GM21515 (cell line): Measurements from ENCODE around the gene TMEM239.
"Not testable (repeated sequence)": the region's sequence is repeated elsewhere in the genome, so short reads cannot be mapped to it uniquely, and the experiment has no call there.

Source experiments
- ATAC-seq: cut with Tn5 transposase; IDR thresholded peaks from one replicate; pipeline ENCODE4 v1.9.1; 2021; ENCODE audit not compliant: unreplicated experiment

TMEM239 gene

DNA sequence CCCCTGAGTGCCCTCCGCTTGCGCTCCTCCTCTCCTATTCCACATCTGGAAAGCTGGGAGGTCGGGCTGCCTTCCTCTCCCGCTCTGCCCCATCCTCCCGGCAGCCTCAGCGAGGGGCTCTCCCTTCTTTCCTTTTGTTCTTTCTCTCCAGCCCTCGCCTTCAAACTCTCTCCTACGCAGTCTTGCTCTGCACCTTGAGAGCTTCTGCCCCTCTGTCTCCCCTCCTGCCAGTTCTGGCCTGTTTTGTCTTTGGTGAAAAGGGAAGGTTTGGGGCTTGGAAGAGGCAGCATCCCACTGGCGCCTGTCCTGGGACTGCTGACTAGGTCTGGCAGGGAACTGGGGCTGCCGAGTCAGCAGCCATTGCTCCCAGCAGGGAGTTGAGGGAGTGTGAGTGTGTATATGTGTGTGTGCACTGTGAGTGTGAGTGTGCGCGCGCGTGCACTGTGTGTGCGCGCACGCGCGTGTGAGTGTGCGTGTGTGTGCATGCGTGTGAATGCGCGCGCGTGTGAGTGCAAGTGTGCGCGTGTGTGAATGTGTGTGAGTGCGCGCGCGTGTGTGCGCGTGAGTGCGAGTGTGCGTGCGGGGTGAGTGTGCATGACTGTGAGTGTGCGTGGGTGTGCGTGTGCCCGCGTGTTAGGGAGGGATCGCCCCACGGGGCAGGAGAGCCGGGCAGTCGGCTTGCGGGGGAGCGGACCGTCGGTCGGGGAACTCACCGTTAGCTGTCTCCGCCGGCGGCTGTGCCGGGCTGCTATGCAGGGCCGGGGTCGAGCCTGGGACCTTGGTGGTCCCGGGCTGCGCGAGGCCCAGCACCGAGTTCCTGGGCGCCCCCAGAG lies 16.3 kb upstream of the TMEM239 start:
- no peak for ATAC-seq

DNA sequence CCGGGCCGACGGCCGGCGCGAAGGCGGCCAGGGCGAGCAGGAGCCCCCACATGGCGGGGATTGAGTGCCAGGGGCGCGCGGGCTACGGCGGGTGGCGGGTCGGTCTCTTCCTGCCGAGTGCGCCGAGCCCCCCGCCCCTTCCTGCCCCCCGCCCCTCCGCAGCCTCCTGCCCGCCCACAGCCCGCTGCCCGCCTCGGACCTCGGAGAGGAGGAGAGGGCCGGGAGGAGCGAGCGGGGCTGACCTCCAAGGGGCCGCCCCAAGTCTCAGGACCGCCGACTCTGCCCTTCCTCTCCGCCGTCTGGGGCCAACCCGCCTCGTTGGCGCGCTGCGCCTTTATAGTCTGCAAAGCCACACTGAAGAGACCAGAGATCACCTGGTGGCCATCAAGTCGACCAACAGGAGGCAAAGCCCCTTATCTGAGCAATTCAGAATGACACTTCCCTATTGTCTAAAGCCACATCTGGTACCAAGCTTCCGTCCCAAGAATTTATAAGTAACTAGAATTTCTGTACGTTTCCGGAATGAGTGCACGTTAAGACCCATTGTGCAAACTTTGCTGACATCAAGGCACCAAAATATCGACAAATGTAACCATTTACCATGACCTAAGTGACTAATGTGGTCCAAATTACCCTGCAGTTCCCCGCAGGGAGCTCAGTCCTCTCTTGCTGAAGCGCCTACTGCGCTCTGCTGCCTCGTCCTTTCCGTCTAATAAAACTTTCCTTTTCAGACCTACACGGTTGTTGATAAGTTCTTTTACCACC lies 15.5 kb upstream of the TMEM239 start, which contains the start of gene CPXM1:
CPXM1 (minus strand) TSS at position 107 of the 765 bp plus-strand sequence; CDS start at position 52, 55 bp downstream.
- no peak for ATAC-seq

DNA sequence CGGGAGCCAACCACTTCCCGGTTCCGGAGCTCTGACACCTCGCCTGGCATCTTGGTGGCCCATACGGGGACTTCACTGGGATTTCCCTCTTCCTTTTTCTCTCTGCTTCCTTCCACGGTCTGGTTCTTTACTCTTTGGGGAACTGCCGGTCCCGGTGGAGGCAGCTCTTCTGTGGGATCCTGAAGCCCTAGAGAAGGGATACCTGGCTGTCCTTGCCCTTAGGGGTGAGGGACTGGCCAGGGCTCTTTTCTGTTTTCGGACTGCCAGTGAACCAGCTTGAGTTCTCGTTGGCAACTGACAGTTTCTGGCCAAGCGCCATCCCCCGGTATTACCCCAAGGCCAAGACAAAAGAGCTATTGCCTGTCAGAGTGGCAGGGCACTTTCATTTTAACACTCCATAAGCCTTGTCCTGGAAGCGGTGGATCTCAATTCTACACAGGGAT lies 14.9 kb upstream of the TMEM239 start:
- ATAC-seq: no peak

GRCh38 chr20:2804041-2804828 lies 11.9 kb upstream of the TMEM239 start:
- no peak for ATAC-seq

- ATAC-seq: no peak
These were observed 11.1 kb upstream of the TMEM239 start for GRCh38 chr20:2804852-2805688.

DNA sequence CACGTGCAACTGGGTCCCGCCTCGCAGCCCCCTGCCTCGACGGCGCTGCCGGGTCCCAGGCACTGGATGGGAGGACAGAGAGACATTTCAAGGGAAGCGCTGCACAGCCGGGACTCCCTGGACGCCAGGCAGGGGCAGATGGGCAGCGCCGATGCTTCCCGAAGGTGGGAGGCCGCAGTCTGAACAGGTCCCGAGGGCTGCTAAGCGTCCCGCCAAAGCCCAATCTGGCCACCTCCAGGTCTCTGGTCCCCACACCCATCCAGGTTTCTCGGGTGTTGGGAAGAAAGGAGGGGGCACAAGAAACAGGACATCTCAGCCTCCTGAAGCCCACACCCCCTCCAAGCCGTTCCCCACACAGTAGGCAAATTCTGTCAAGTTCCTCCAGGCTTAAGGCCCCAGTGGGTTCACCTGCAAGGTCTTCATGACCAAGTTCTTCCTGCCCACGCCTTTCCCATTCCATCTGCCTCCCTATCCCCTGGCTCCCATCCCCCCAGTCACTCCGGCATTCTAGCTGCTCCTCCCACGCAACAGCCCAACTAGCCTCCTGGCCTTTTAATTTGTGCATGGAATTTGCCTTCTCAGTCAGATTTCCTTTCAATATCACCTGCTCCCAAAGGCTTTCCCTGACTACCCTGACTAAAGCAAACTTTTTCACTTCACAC lies 10.3 kb upstream of the TMEM239 start:
- ATAC-seq: no peak

DNA sequence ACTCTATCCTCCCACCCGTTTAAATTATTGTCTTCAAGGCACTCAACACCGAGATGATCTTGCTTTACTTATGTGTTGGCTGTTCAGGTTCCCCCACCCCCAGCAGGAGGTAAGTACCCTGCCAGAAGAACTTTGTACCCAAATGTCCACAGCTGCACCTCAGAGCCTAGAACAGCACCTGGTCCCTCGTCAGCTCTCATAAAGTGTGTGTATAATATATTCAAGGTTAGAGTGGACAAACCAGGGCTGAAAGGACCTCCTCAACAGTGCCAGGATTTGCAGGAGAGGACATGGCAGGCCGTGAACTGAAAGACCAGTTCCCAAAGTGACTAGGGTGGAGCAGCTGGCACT lies 9.8 kb upstream of the TMEM239 start:
- no peak for ATAC-seq

GRCh38 chr20:2807019-2807418 lies 9.1 kb upstream of the TMEM239 start:
- ATAC-seq: no peak

GRCh38 chr20:2807929-2808328 lies 8.2 kb upstream of the TMEM239 start:
- ATAC-seq: not testable (repeated sequence)

GRCh38 chr20:2809690-2810089 lies 6.5 kb upstream of the TMEM239 start:
- no peak for ATAC-seq

DNA sequence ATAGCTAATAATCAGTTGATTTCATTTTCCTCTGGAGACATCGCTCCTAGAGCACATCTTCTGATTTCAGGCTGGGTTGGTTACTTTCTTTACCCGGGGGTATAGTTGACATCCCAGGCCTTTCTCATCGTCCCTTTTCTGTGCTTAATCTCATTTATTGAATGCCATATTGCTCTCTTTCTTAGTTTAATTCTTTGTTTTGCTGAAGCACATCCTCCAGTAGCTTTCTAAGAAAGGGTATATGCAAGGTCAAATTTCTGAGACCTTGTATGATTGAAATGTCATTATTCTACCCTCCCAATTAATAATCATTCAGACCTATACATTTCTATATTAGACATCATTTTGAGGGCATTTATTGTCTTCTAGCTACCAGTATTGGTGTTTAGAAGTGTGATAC lies 4.0 kb upstream of the TMEM239 start:
- no peak for ATAC-seq

GRCh38 chr20:2814076-2814475 lies 2.1 kb upstream of the TMEM239 start:
- ATAC-seq: no peak

DNA sequence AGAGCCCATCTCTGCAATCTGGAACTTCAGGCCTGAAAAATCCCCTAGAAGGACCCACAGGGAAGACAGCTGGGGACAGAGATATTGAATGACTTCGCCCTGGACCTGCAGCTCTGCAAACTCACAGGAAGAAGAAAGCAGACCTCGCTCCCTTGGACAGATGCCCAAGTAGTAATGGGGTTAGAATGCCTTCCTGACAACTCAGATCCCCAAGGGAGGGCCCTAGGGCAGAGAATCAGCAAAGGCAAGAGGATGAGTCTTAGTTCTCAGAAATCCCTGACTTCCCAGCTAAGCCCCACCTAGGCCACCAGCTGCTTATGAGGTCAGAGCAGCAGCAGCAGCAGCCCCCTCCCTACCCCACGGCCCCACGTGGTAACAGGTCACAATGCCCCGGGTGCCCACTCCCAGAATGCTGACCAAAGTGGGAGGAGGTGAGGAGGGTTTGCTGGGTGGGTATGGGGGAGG lies 1.5 kb upstream of the TMEM239 start, which contains the start of gene C20orf141:
C20orf141 (plus strand) TSS at position 401 of the 465 bp plus-strand sequence. CDS start 198 bp downstream, outside the sequence.
- no peak for ATAC-seq

DNA sequence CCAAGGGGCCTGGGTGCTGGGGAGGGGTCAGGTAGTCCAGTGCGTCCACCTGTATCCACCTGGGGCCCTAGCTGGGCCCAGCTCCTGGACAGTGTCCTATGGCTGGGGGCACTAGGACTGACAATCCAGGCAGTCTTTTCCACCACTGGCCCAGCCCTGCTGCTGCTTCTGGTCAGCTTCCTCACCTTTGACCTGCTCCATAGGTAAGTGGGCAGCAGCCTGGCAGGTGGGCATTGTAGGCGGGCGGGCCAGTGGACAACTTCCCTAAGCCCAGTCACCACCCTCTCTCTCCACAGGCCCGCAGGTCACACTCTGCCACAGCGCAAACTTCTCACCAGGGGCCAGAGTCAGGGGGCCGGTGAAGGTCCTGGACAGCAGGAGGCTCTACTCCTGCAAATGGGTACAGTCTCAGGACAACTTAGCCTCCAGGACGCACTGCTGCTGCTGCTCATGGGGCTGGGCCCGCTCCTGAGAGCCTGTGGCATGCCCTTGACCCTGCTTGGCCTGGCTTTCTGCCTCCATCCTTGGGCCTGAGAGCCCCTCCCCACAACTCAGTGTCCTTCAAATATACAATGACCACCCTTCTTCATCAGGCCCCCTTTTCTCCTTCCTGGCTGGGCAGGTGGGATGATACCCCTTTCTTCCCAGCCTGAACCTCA lies 793 bp upstream of the TMEM239 start:
- no peak for ATAC-seq

GRCh38 chr20:2816583-2817340 lies 598 bp downstream of the TMEM239 start:
- ATAC-seq: no peak

- ATAC-seq: no peak
These were observed 1.2 kb downstream of the TMEM239 start for GRCh38 chr20:2817341-2817726.

GRCh38 chr20:2817891-2818595 lies 1.9 kb downstream of the TMEM239 start:
- ATAC-seq: no peak
